Kidney epithelial cell (primary cell): ENCODE data around the gene SUGCT. TPM values are rescaled to one million over a fixed set of nuclear protein-coding genes. Genes with fewer than 3 reads are reported as not detected.
"Not testable (repeated sequence)": the region's sequence is repeated elsewhere in the genome, so short reads cannot be mapped to it uniquely, and the experiment has no call there.

Source experiments
- DNase-seq: peaks from one replicate; pipeline ENCODE4 v3.0.0-alpha.2; 2010; ENCODE audit warnings: low read depth
- H3K27me3 ChIP-seq: 2 replicates; pipeline ENCODE4 v1.6.0; 2011; ENCODE audit warnings: low read length; ENCODE audit not compliant: control insufficient read depth, insufficient read depth
- H3K36me3 ChIP-seq: 2 replicates; pipeline ENCODE4 v1.5.1; 2011; ENCODE audit warnings: low read length; ENCODE audit not compliant: control insufficient read depth, insufficient read depth
- H3K4me3 ChIP-seq: 2 replicates; pipeline ENCODE4 v1.5.1; 2011; ENCODE audit warnings: low read depth, mild to moderate bottlenecking, control low read depth, low read length
- total RNA-seq: library from RNA; depleted of rRNA; stranded (reverse); fragments of >200 nt; gene quantifications from 2 replicates; pipeline ENCODE4 v1.2.3, GENCODE V29; 2015
- TF ChIP-seq, protein P1 (sequence below): IDR thresholded peaks from 2 replicates; pipeline ENCODE4 v1.5.1; 2011; ENCODE audit warnings: mild to moderate bottlenecking, moderate library complexity, low read length, control low read depth, inconsistent platforms; ENCODE audit not compliant: insufficient read depth, poor library complexity, severe bottlenecking

Gene SUGCT
- total RNA-seq, 1 donor from 2014 or later: 4.0 TPM

DNA sequence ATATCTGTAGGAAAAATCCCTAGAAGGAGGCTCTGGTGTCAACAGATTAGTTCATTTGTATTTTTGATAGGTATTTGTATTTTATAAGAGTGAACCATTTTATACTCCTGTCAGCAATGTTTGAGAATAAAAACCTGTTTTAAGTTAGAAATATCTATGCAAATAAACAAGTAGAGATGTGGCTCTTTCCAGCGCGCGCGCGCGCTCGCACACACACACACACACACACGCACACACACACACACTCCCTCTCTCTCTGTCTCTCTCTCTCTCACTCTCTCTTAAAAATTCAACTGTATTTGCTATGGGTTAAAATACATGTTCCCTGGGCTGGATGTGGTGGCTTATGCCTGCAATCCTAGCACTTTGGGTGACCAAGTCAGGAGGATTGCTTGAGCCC lies 113.9 kb downstream of the SUGCT start:
- Histone ChIP-seq H3K36me3 (no peaks in the 10 kb centered on the region), H3K27me3 (no peaks in the 10 kb centered on the region), H3K4me3 (no peak overlapping the region)
- DNase-seq: no peak
- TF ChIP-seq, protein P1, sequence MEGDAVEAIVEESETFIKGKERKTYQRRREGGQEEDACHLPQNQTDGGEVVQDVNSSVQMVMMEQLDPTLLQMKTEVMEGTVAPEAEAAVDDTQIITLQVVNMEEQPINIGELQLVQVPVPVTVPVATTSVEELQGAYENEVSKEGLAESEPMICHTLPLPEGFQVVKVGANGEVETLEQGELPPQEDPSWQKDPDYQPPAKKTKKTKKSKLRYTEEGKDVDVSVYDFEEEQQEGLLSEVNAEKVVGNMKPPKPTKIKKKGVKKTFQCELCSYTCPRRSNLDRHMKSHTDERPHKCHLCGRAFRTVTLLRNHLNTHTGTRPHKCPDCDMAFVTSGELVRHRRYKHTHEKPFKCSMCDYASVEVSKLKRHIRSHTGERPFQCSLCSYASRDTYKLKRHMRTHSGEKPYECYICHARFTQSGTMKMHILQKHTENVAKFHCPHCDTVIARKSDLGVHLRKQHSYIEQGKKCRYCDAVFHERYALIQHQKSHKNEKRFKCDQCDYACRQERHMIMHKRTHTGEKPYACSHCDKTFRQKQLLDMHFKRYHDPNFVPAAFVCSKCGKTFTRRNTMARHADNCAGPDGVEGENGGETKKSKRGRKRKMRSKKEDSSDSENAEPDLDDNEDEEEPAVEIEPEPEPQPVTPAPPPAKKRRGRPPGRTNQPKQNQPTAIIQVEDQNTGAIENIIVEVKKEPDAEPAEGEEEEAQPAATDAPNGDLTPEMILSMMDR: no peak

DNA sequence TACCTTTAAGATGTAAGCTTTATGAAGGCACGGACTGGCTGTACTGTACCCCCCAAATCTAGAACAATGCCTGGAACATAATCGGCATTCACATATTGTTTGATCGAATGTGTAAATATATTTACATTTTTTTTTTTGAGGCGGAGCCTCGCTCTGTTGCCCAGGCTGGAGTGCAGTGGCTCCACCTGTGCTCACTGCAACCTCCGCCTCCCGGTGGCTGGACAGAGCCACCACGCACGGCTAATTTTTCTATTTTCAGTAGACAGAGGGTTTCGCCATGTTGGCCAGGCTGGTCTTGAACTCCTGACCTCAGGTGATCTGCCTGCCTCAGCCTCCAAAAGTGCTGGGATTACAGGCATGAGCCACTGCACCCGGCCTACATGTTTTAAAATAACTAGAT lies 118.6 kb downstream of the SUGCT start:
- not testable (repeated sequence) for H3K27me3 ChIP-seq, H3K36me3 ChIP-seq, H3K4me3 ChIP-seq, DNase-seq

DNA sequence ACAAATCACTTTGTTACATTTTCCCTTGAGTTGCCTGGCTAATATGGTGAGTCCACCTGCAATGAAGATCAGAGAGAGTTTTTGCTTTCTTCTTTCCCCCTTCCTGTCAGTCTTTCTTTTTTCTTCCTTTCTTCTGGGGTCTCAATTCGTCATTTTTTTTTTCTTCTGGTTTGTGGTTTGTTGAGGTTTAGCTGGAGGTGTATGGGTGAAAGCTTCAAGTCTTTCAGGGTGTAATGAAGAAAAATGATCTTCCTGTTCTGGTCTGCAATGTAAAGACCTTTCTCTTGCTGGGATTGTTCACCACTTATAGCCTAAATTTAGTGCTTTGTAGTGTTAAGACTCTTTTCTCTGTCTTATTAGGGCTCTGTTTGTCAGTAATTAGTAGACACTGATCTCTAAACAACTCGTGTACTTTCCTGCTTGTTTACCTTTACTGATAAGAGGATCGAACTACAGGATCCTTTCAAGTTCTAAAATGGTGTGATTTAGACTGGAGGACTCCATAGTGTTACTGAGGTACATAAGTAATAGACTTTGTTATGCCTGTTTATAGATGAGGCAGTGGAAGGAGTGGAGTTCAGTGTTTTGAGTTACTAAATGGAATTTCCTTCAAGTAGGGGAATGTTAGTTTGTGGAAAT lies 129.1 kb downstream of the SUGCT start:
- Histone ChIP-seq H3K4me3 (no peak overlapping the region), H3K27me3 (no peaks in the 10 kb centered on the region), H3K36me3 (no peaks in the 10 kb centered on the region)
- TF ChIP-seq, protein P1: no peak
- DNase-seq: no peak

GRCh38 chr7:40267583-40267982 lies 132.8 kb downstream of the SUGCT start:
- Histone ChIP-seq H3K27me3 (no peaks in the 10 kb centered on the region), H3K4me3 (no peak overlapping the region), H3K36me3 (no peaks in the 10 kb centered on the region)
- TF ChIP-seq, protein P1: no peak
- DNase-seq: no peak

DNA sequence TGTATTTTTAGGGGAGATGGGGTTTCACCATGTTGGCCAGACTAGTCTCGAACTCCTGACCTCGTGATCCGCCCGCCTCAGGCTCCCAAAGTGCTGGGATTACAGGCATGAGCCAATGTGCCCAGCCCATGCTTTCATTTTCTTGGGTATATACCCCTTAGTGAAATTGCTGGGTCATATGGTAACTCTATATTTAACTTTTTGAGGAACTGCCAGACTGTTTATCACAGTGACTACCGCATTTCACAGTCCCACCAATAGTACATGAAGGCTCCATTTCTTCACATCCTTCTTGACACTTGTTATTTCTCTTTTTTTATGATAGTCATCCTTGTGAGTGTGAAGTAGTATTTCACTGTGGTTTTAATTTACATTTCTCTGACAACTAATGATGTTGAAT lies 134.0 kb downstream of the SUGCT start:
- H3K27me3 ChIP-seq, DNase-seq, H3K4me3 ChIP-seq, H3K36me3 ChIP-seq: not testable (repeated sequence)

GRCh38 chr7:40276061-40276460 lies 141.3 kb downstream of the SUGCT start:
- Histone ChIP-seq H3K36me3 (no peaks in the 10 kb centered on the region), H3K4me3 (no peak overlapping the region)
- DNase-seq: no peak

DNA sequence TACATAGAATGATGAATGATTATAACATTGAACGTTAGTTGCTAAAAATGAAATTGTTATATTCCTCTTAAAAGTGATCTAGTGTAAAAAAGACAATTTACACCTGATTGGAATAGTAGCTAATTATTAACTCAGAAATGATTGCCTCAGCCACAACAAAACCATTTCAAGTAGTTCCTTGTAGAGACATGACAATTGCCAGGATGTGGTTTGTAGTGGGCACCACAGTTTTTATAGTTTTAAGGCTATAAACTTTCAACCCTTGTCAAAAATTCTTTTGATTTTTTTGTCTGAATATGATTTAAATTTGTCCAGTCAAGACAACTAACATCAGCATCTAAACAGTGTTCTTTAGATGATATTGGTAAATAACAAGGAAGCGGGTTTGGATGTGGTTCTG lies 145.2 kb downstream of the SUGCT start:
- Histone ChIP-seq H3K4me3 (no peak overlapping the region), H3K36me3 (no peaks in the 10 kb centered on the region), H3K27me3 (no peaks in the 10 kb centered on the region)
- TF ChIP-seq, protein P1: no peak
- no peak for DNase-seq

More at GRCh38 chr7:40276061-40276460, 141.3 kb downstream of the SUGCT start:
- H3K27me3 ChIP-seq: no peaks in the 10 kb centered on the region
- TF ChIP-seq, protein P1: no peak
